ENCODE results near the gene SLC25A33. TPM values are rescaled to one million over a fixed set of nuclear protein-coding genes. Genes with fewer than 3 reads are reported as not detected.

SLC25A33 gene, protein sequence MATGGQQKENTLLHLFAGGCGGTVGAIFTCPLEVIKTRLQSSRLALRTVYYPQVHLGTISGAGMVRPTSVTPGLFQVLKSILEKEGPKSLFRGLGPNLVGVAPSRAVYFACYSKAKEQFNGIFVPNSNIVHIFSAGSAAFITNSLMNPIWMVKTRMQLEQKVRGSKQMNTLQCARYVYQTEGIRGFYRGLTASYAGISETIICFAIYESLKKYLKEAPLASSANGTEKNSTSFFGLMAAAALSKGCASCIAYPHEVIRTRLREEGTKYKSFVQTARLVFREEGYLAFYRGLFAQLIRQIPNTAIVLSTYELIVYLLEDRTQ
- 4.7 TPM for polyA plus RNA-seq (2012; ENCODE audit: low read depth, missing spikeins)

DNA sequence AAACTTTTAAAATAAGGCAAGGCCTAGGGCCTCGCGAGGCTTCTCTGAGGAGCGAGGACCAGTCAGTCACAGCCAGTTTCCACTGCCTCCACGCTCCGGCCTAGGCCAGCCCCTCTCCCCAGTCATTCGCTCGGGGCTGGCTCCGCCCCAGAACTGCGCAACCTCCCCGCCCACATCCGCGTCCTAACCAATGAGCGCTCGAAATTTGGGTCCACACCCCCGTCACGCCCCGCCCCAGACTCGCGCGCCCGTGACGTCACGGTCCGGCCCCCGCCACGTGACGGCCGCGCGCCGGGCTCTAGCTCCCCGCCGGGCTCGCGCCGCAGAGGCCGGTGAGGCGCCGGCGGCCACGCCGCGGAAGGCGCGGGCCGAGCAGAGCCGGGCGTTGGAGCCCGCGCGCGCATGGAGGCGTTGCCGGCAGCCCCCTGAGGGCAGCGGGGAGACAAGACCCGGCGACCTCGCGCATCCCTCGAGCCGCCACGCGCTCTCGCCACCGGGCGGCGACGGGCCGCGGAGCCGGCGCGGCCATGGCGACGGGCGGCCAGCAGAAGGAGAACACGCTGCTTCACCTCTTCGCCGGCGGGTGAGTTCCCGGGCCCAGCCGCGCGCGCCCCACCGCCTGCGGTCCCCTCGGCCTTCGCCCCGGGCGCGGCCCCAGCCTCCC, at the start of gene SLC25A33:
TSS of gene SLC25A33 (plus strand) at position 301 of the 664 bp plus-strand sequence. CDS start at position 528, 227 bp downstream.
- peak; percentile 93 for DNase-seq (ENCODE audit: insufficient read length, low spot score)
- peak; percentile 65; the same call in 1 of the 2 replicates for TF ChIP-seq TAF1 (IDR thresholded peaks at IDR 0.05; ENCODE audit: low read depth, low read length)
- peak; percentile 84 for TF ChIP-seq POLR2A (IDR thresholded peaks at IDR 0.05; ENCODE audit: low read depth, low read length)
- TF ChIP-seq POLR2AphosphoS5 (IDR thresholded peaks at IDR 0.05; ENCODE audit: low read depth, low read length), result peak; percentile 80
- no peak for TF ChIP-seq POU2F2 (IDR thresholded peaks at IDR 0.05; ENCODE audit: low read depth, low read length)
- no peak for TF ChIP-seq PAX5 (IDR thresholded peaks at IDR 0.05; ENCODE audit: insufficient read depth, low read length, severe bottlenecking)
- FAIRE-seq, result peak; percentile 100

DNA sequence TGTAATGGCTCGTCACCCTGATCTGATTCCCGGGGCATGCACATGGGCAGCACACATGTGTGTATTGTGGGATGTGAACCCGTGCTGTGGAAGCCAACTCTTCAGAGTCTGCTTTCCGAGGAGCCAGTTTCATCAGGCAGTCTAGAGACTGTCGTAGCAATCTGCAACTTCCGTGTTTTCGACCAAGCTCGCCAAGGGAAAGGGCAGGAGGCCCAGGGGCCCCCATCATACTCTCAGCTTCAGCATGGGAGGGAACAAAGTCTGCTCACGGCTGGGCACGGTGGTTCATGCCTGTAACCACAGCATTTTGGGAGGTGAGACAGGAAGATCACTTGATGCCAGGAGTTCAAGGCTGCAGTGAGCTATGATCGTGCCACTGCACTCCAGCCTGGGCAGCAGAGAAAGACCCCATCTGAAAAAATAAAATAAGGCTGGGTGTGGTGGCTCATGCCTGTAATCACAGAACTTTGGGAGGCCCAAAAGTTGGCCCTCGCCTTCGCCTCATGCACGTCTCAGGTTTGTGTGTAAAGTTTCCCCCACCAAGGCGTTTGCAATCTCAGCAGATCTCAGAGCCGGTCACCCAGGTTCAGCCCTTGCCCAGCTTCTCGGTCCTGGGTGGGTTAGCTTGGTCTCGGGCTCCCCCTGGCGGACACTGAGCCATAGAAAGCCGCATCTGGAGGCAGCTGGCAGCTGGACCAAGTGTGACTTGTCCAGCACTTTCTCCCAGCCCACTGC, 48.5 kb upstream of the SLC25A33 start:
- DNase-seq (ENCODE audit: insufficient read length, low spot score), result peak; percentile 69
- TF ChIP-seq TAF1 (IDR thresholded peaks at IDR 0.05; ENCODE audit: low read depth, low read length) (no peak), POLR2AphosphoS5 (IDR thresholded peaks at IDR 0.05; ENCODE audit: low read depth, low read length) (no peak), PAX5 (IDR thresholded peaks at IDR 0.05; ENCODE audit: insufficient read depth, low read length, severe bottlenecking) (no peak), SPI1 (IDR thresholded peaks at IDR 0.05; ENCODE audit: low read depth, low read length) (no peak), POLR2A (IDR thresholded peaks at IDR 0.05; ENCODE audit: low read depth, low read length) (no peak), POU2F2 (IDR thresholded peaks at IDR 0.05; ENCODE audit: low read depth, low read length) (no peak)
- FAIRE-seq, result peak; percentile 90

DNA sequence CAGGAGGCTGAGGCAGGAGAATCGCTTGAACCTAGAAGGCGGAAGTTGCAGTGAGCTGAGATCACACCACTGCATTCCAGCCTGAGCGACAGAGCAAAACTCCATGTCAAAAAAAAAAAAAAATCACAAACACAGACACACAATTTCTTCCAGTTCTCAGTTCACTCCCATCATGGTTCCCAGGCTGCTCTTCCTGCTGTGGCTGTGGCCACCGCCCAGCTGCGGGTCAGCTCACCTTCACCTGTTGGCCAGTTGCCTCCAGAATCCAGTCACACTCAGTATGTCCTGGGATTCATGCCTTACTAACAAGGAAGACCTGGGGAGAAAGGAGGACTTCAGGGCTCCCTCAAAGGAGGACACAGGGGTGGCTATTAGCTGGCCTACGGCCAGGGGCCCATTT, 45.9 kb upstream of the SLC25A33 start:
- no peak for FAIRE-seq
- TF ChIP-seq SPI1 (IDR thresholded peaks at IDR 0.05; ENCODE audit: low read depth, low read length) (no peak), POLR2AphosphoS5 (IDR thresholded peaks at IDR 0.05; ENCODE audit: low read depth, low read length) (no peak), TAF1 (IDR thresholded peaks at IDR 0.05; ENCODE audit: low read depth, low read length) (no peak), POLR2A (IDR thresholded peaks at IDR 0.05; ENCODE audit: low read depth, low read length) (no peak), PAX5 (IDR thresholded peaks at IDR 0.05; ENCODE audit: insufficient read depth, low read length, severe bottlenecking) (no peak), POU2F2 (IDR thresholded peaks at IDR 0.05; ENCODE audit: low read depth, low read length) (no peak)
- DNase-seq (ENCODE audit: insufficient read length, low spot score), result no peak

DNA sequence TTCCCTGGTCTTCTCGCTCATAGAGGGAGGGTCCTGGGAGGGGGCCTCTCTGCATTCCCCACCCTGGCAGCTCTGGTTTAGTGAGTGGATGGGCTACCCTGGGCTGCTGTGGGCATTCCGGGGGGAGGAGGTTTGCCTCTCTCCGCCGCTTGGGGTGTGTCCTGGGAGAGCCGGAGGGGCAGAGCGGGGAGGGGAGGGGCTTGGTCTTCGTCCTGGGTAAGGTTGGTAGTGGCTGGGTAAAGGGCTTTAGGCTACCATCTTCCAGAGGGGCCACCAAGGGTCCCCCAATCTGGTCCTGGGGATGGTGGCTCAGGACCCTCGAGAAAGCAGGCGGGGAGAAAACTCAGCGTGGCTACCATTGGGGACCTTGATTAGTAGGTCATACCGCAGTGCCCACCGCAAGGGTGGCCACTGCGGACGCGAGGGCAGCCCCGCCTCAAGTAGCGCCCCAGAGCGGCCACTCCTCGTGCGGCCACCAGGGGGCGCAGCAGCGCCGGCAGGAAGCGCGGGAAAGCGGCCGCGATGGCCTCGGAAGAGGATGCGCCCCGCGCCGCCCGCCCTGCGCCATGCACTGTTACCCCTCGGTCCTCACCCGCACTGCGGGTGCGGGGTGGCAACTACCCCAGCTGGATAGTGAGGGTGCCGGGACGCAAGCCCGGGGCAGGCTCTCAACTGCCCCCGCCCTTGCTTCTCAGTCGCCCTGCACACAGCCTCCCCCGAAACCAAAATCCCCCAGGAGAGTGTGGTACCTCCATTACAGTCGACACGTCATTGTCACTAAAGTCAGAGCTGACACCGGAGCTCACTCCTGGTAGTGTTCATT, 44.1 kb upstream of the SLC25A33 start:
- TF ChIP-seq TAF1 (IDR thresholded peaks at IDR 0.05; ENCODE audit: low read depth, low read length) (no peak), POLR2AphosphoS5 (IDR thresholded peaks at IDR 0.05; ENCODE audit: low read depth, low read length) (no peak), SPI1 (IDR thresholded peaks at IDR 0.05; ENCODE audit: low read depth, low read length) (no peak), POU2F2 (IDR thresholded peaks at IDR 0.05; ENCODE audit: low read depth, low read length) (no peak), POLR2A (IDR thresholded peaks at IDR 0.05; ENCODE audit: low read depth, low read length) (no peak), PAX5 (IDR thresholded peaks at IDR 0.05; ENCODE audit: insufficient read depth, low read length, severe bottlenecking) (no peak)

DNA sequence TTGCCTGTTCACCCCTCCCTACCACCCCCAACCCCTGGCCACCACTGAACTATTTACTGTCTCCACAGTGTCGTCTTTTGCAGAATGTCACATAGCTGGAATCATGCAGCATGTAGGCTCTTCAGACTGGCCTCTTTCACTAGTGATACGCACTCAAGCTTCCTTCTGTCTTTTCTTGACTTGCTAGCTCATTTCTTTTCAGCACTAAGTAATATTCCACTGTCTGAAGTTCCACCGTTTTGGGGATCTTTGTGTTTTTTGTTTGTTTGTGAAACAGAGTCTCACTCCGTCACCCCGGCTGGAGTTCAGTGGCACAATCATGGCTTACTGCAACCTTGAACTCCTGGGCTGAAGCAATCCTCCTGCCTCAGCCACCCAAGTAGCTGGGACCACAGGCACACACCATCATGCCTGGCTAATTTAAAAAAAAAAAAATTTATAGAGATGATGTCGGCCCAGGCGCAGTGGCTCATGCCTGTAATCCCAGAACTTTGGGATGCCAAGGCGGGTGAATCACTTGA, 43.4 kb upstream of the SLC25A33 start:
- no peak for TF ChIP-seq POLR2A (IDR thresholded peaks at IDR 0.05; ENCODE audit: low read depth, low read length)
- TF ChIP-seq PAX5 (IDR thresholded peaks at IDR 0.05; ENCODE audit: insufficient read depth, low read length, severe bottlenecking), result no peak
- TF ChIP-seq POLR2AphosphoS5 (IDR thresholded peaks at IDR 0.05; ENCODE audit: low read depth, low read length), result no peak
- TF ChIP-seq TAF1 (IDR thresholded peaks at IDR 0.05; ENCODE audit: low read depth, low read length), result no peak
- no peak for TF ChIP-seq SPI1 (IDR thresholded peaks at IDR 0.05; ENCODE audit: low read depth, low read length)
- TF ChIP-seq POU2F2 (IDR thresholded peaks at IDR 0.05; ENCODE audit: low read depth, low read length), result no peak
- FAIRE-seq (no peak), DNase-seq (ENCODE audit: insufficient read length, low spot score) (no peak)

More for the DNA sequence above, 44.1 kb upstream of the SLC25A33 start:
- peak; percentile 74 for DNase-seq (ENCODE audit: insufficient read length, low spot score)
- peak; percentile 90 for FAIRE-seq

DNA sequence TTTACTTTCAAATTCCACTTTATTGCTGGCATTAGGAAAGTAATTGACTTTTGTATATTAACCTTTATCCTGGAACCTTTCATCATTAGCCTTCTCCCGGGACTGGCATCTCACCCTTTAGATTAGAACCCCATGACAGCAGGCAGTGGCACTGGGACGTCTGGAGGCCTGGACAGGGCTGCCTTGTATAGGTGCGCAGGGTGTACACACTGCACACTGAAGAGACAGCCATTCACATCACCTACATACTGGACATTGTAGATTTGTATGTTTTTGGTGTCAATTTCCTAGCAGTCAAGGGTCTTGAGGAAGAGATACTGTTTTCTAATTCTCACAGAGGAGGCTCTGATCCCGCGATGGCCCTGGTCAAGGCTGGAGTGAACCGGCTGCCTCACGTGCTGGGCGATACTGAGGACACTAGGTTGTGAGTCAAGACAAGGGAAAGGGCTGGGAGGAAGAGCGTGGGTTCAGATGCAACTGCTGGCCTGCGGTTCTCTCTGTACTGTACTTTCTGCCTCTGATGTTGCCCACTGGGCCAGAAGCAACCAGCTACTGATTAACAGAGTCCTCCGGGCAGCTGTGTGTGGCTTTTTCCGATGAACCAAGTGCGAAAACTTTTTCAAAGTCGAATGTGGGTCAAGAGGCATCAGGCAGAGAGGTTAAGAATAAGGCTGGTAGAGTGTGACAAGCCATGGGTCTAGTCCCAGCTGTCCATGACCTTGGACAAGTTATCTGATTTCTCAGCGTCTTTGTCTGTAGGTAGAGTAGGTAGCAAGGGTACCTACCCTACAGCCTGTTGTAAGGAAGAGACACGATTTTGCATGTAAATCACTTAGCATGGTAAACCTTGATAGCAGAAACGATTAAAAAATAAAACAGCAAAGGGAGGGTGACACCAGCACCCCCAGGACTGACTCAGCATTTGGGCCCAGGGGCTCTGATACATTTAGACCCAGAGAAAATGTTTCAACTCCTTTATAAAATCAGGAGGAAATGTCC, 38.2 kb upstream of the SLC25A33 start:
- FAIRE-seq (no peak), DNase-seq (ENCODE audit: insufficient read length, low spot score) (no peak)
- TF ChIP-seq SPI1 (IDR thresholded peaks at IDR 0.05; ENCODE audit: low read depth, low read length) (no peak), POLR2A (IDR thresholded peaks at IDR 0.05; ENCODE audit: low read depth, low read length) (no peak), POU2F2 (IDR thresholded peaks at IDR 0.05; ENCODE audit: low read depth, low read length) (no peak), POLR2AphosphoS5 (IDR thresholded peaks at IDR 0.05; ENCODE audit: low read depth, low read length) (no peak), TAF1 (IDR thresholded peaks at IDR 0.05; ENCODE audit: low read depth, low read length) (no peak), PAX5 (IDR thresholded peaks at IDR 0.05; ENCODE audit: insufficient read depth, low read length, severe bottlenecking) (no peak)

DNA sequence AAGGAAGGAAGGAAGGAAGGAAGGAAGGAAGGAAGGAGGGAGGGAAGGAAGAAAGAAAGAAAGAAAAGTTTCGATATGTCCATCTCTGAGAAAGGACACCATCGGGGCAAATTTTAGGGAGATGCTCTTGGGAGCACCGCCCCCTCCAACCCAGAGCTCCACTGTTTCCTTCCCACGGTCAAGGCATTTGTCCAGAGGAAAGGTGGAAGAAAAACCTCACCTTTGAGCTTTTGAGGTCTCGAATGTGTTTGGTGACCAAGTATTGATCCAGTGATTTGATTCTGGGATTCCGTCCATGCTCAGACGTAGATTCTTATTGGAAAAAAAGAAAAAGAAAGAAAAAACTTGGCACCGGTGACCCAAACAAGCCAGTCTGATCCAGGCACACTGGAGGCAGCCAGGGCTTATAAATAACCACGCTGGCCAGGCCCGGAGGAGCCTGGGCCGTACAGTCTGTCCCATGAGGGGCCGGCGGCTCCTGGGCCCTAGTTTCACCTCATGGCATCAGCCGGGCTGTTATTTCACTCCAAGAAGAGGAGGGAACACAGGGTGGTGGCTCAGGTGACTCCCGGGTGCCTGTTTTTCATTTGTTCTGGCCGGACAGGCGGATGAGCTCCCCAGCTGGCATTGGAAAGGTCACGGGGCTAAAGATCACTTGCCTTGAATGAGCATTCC, 36.1 kb upstream of the SLC25A33 start:
- FAIRE-seq (no peak), DNase-seq (ENCODE audit: insufficient read length, low spot score) (no peak)
- TF ChIP-seq POU2F2 (IDR thresholded peaks at IDR 0.05; ENCODE audit: low read depth, low read length) (no peak), POLR2A (IDR thresholded peaks at IDR 0.05; ENCODE audit: low read depth, low read length) (no peak), TAF1 (IDR thresholded peaks at IDR 0.05; ENCODE audit: low read depth, low read length) (no peak), PAX5 (IDR thresholded peaks at IDR 0.05; ENCODE audit: insufficient read depth, low read length, severe bottlenecking) (no peak), SPI1 (IDR thresholded peaks at IDR 0.05; ENCODE audit: low read depth, low read length) (no peak), POLR2AphosphoS5 (IDR thresholded peaks at IDR 0.05; ENCODE audit: low read depth, low read length) (no peak)

All from GM12891 (cell line).